ENCODE results near the gene RNASEL. TPM values are rescaled to one million over a fixed set of nuclear protein-coding genes. Genes with fewer than 3 reads are reported as not detected.

The RNASEL gene
- total and polyA plus RNA-seq, 2 of the 13 experiments (the other 11 are each of a cell fraction or from before 2014, with no cell fraction given) = 0.05 to 0.20 TPM

GRCh38 chr1:182629499-182630096, 40.5 kb upstream of the RNASEL start:
- Histone ChIP-seq H3K9ac (ENCODE audit: insufficient read depth, low read depth, low read length) (no peak overlapping the region), H3K36me3 (replicated peaks in 1 of 2; ENCODE audit: control insufficient read depth in 1 of 2, insufficient read depth in 2 of 2, low read length in 2 of 2) (no peaks in the 10 kb centered on the region), H4K20me1 (ENCODE audit: insufficient read depth, low read length) (no peaks in the 10 kb centered on the region), H3K27me3 (ENCODE audit: control insufficient read depth in 1 of 2, insufficient read depth in 2 of 2, low read length in 2 of 2) (peaks cover 0 to under 1% of the 10 kb centered on the region in 2 experiments; a peak in 1 of 5 replicates), H3K79me2 (ENCODE audit: insufficient read depth, low read length) (no peaks in the 10 kb centered on the region), H3K4me2 (ENCODE audit: low read depth, low read length) (no peak overlapping the region), H3K9me3 (ENCODE audit: low read length) (no peaks in the 10 kb centered on the region), H3K4me1 (ENCODE audit: insufficient read depth, low read length) (no peaks in the 10 kb centered on the region), H2AFZ (ENCODE audit: low read length) (no peak overlapping the region), H3K4me3 (replicated peaks in 1 of 3; ENCODE audit: insufficient read depth in 1 of 3, low read depth in 2 of 3, low read length in 3 of 3) (no peak overlapping the region), H3K27ac (ENCODE audit: extremely low read length, insufficient read depth, low read length) (no peak overlapping the region)
- in situ Hi-C loops (cut with HindIII; ENCODE audit: extremely low pct_ligation_motif_present, low pct_unique_long_range_greater_than_20kb) = no loop called here
- ChIA-PET POLR2A (no interaction called here), CTCF (ENCODE audit: low intra/inter-chr PET ratio, low total read pairs) (no interaction called here)
- TF ChIP-seq HNRNPK (IDR thresholded peaks at IDR 0.05; ENCODE audit: low read depth, low read length, poor library complexity, severe bottlenecking) (no peak), YEATS2 (CRISPR knock-in tag; IDR thresholded peaks at IDR 0.05; ENCODE audit: borderline replicate concordance) (no peak), AHR (CRISPR knock-in tag; IDR thresholded peaks at IDR 0.05) (no peak), NKX3-1 (CRISPR knock-in tag; IDR thresholded peaks at IDR 0.05) (no peak), ZBTB42 (CRISPR knock-in tag; IDR thresholded peaks at IDR 0.05) (no peak), ZNF234 (CRISPR knock-in tag; conservative IDR thresholded peaks at IDR 0.05) (no peak), MLLT10 (CRISPR knock-in tag; IDR thresholded peaks at IDR 0.05) (no peak), ZNF496 (CRISPR knock-in tag; IDR thresholded peaks at IDR 0.05; ENCODE audit: insufficient replicate concordance) (no peak), SNAPC2 (CRISPR knock-in tag; IDR thresholded peaks at IDR 0.05) (no peak), SIX4 (CRISPR knock-in tag; IDR thresholded peaks at IDR 0.05) (no peak), ZNF337 (CRISPR knock-in tag; IDR thresholded peaks at IDR 0.05; ENCODE audit: borderline replicate concordance, low read depth) (no peak)
- TF ChIP-seq, protein P1, sequence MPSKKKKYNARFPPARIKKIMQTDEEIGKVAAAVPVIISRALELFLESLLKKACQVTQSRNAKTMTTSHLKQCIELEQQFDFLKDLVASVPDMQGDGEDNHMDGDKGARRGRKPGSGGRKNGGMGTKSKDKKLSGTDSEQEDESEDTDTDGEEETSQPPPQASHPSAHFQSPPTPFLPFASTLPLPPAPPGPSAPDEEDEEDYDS (CRISPR knock-in tag; IDR thresholded peaks at IDR 0.05) = no peak
- BruUV-seq (replicated peaks) = no TSS peak
- ATAC-seq (no peak), FAIRE-seq (no peak), DNase-seq (ENCODE audit: low spot score) (no peak)
- WGBS (ENCODE audit: low lambda C conversion rate) = 20% methylated on average over 2 of the region's 3 CpGs
- intact Hi-C loops (cut with micrococcal nuclease; ENCODE audit: unreplicated experiment) = loop anchor here (10.0 kb wide), 1 partner anchor 1475 kb away; no protein-coding TSS in a partner anchor
